Measurements from ENCODE around the gene F2RL3.

DNA sequence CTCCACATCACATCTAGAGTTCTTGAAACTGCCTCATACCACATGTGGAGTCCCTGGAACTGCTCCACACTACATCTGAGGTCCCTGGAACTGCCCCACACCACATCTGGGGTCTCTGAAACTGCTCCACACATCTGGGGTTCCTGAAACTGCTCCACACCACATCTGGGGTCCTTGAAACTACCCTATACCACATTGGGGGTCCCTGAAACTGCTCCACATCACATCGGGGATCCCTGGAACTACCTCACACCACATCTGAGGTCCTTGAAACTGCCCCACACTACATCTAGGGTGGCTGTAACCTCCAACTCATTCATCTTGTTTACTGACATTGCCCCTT lies 33.8 kb downstream of the F2RL3 start:
- TF ChIP-seq CTCF (IDR thresholded peaks at IDR 0.05) (no peak), POLR2A (IDR thresholded peaks at IDR 0.05) (no peak)
